SK-N-SH treated with all-trans-retinoic acid at 6 μM for 48 hours (cell line): Measurements from ENCODE around the gene TLE1.

Experiments
- ATAC-seq: fragments of 200-7000 bp; cut with Tn5 transposase; 3 replicates; pipeline ENCODE4 v1.9.1; 2020; ENCODE audit warnings: mild to moderate bottlenecking, moderate library complexity
- ARNTL ChIP-seq: fragments of 450-650 bp; formaldehyde crosslinking; IDR thresholded peaks from 2 replicates; pipeline ENCODE4 v1.5.0; 2020; ENCODE audit warnings: low read depth, mild to moderate bottlenecking, moderate library complexity, borderline replicate concordance
- BACH2 ChIP-seq: fragments of 250-450 bp; sonication (Bioruptor Pico); IDR thresholded peaks from 2 replicates; pipeline ENCODE4 v1.9.0; 2021; ENCODE audit warnings: mild to moderate bottlenecking, borderline replicate concordance
- CREB5 ChIP-seq: fragments of 250-450 bp; sonication (Bioruptor Pico); IDR thresholded peaks from 2 replicates; pipeline ENCODE4 v1.5.1; 2020; ENCODE audit warnings: low read depth, mild to moderate bottlenecking, moderate library complexity
- CSDC2 ChIP-seq: fragments of 250-450 bp; sonication (Bioruptor Pico); IDR thresholded peaks from 2 replicates; pipeline ENCODE4 v1.5.0; 2020; ENCODE audit warnings: mild to moderate bottlenecking, moderate library complexity
- ESRRG ChIP-seq: fragments of 250-450 bp; sonication (Bioruptor Pico); IDR thresholded peaks from 2 replicates; pipeline ENCODE4 v1.6.1; 2021; ENCODE audit warnings: mild to moderate bottlenecking
- GLIS3 ChIP-seq: fragments of 250-450 bp; sonication (Bioruptor Pico); IDR thresholded peaks from 2 replicates; pipeline ENCODE4 v1.5.0; 2020; ENCODE audit warnings: mild to moderate bottlenecking, moderate library complexity
- ISL1 ChIP-seq: fragments of 250-450 bp; sonication (Bioruptor Pico); IDR thresholded peaks from 2 replicates; pipeline ENCODE4 v2.1.2; 2022; ENCODE audit warnings: mild to moderate bottlenecking, moderate library complexity
- OSR1 ChIP-seq: fragments of 250-450 bp; sonication (Bioruptor Pico); IDR thresholded peaks from 2 replicates; pipeline ENCODE4 v1.8.0; 2022; ENCODE audit warnings: moderate library complexity, mild to moderate bottlenecking, inconsistent platforms
- PATZ1 ChIP-seq: fragments of 250-450 bp; sonication (Bioruptor Pico); IDR thresholded peaks from 2 replicates; pipeline ENCODE4 v1.8.0; 2020; ENCODE audit warnings: mild to moderate bottlenecking, moderate library complexity, borderline replicate concordance
- PPARA ChIP-seq: fragments of 250-450 bp; sonication (Bioruptor Pico); IDR thresholded peaks from 2 replicates; pipeline ENCODE4 v1.5.0; 2020; ENCODE audit warnings: mild to moderate bottlenecking, borderline replicate concordance
- RARB ChIP-seq: fragments of 250-450 bp; sonication (Bioruptor Pico); IDR thresholded peaks from 2 replicates; pipeline ENCODE4 v1.8.0; 2021; ENCODE audit warnings: mild to moderate bottlenecking, moderate library complexity
- SNAI2 ChIP-seq: fragments of 250-450 bp; sonication (Bioruptor Pico); IDR thresholded peaks from 2 replicates; pipeline ENCODE4 v1.5.0; 2020; ENCODE audit warnings: mild to moderate bottlenecking, moderate library complexity
- TCF4 ChIP-seq: fragments of 250-450 bp; sonication (Bioruptor Pico); IDR thresholded peaks from 2 replicates; pipeline ENCODE4 v1.8.0; 2021; ENCODE audit warnings: mild to moderate bottlenecking, moderate library complexity, borderline replicate concordance
- ZC3H10 ChIP-seq: fragments of 250-450 bp; sonication (Bioruptor Pico); IDR thresholded peaks from 2 replicates; pipeline ENCODE4 v1.5.1; 2021; ENCODE audit warnings: mild to moderate bottlenecking, moderate library complexity
- ZFP3 ChIP-seq: fragments of 250-450 bp; sonication (Bioruptor Pico); IDR thresholded peaks from 2 replicates; pipeline ENCODE4 v1.5.0; 2020; ENCODE audit warnings: mild to moderate bottlenecking, moderate library complexity
- ZFP30 ChIP-seq: fragments of 450-650 bp; formaldehyde crosslinking; IDR thresholded peaks from 2 replicates; pipeline ENCODE4 v1.5.0; 2022; ENCODE audit warnings: mild to moderate bottlenecking, moderate library complexity
- ZNF565 ChIP-seq: fragments of 450-650 bp; formaldehyde crosslinking; conservative IDR thresholded peaks from 2 replicates; pipeline ENCODE4 v1.5.0; 2020; ENCODE audit warnings: low read depth, mild to moderate bottlenecking, moderate library complexity
- ZNF8 ChIP-seq: fragments of 450-650 bp; formaldehyde crosslinking; IDR thresholded peaks from 2 replicates; pipeline ENCODE4 v1.5.0; 2020; ENCODE audit warnings: mild to moderate bottlenecking, moderate library complexity
- TF ChIP-seq, protein P1 (sequence below): fragments of 250-450 bp; sonication (Bioruptor Pico); IDR thresholded peaks from 2 replicates; pipeline ENCODE4 v1.5.1; 2021; ENCODE audit warnings: mild to moderate bottlenecking, moderate library complexity
- TF ChIP-seq, protein P2 (sequence below): fragments of 250-450 bp; sonication (Bioruptor Pico); IDR thresholded peaks from 2 replicates; pipeline ENCODE4 v1.5.0; 2020; ENCODE audit warnings: mild to moderate bottlenecking, moderate library complexity
- TF ChIP-seq, protein P3 (sequence below): fragments of 250-450 bp; sonication (Bioruptor Pico); IDR thresholded peaks from 2 replicates; pipeline ENCODE4 v1.8.0; 2021; ENCODE audit warnings: low read depth, mild to moderate bottlenecking, moderate library complexity, borderline replicate concordance

TLE1 gene

GRCh38 chr9:81548911-81549310 lies 140.4 kb downstream of the TLE1 start:
- TF ChIP-seq ARNTL (CRISPR knock-in tag) (no peak), SNAI2 (CRISPR knock-in tag) (no peak), PPARA (no peak), ISL1 (CRISPR knock-in tag) (no peak), OSR1 (CRISPR knock-in tag) (no peak), RARB (CRISPR knock-in tag) (no peak), BACH2 (no peak), PATZ1 (CRISPR knock-in tag) (no peak), ZFP3 (CRISPR knock-in tag) (no peak), ZC3H10 (no peak), CREB5 (CRISPR knock-in tag) (no peak), ZFP30 (no peak), GLIS3 (CRISPR knock-in tag) (no peak), ESRRG (CRISPR knock-in tag) (no peak)
- TF ChIP-seq, protein P1, sequence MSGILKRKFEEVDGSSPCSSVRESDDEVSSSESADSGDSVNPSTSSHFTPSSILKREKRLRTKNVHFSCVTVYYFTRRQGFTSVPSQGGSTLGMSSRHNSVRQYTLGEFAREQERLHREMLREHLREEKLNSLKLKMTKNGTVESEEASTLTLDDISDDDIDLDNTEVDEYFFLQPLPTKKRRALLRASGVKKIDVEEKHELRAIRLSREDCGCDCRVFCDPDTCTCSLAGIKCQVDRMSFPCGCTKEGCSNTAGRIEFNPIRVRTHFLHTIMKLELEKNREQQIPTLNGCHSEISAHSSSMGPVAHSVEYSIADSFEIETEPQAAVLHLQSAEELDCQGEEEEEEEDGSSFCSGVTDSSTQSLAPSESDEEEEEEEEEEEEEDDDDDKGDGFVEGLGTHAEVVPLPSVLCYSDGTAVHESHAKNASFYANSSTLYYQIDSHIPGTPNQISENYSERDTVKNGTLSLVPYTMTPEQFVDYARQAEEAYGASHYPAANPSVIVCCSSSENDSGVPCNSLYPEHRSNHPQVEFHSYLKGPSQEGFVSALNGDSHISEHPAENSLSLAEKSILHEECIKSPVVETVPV (CRISPR knock-in tag): no peak
- TF ChIP-seq, protein P2, sequence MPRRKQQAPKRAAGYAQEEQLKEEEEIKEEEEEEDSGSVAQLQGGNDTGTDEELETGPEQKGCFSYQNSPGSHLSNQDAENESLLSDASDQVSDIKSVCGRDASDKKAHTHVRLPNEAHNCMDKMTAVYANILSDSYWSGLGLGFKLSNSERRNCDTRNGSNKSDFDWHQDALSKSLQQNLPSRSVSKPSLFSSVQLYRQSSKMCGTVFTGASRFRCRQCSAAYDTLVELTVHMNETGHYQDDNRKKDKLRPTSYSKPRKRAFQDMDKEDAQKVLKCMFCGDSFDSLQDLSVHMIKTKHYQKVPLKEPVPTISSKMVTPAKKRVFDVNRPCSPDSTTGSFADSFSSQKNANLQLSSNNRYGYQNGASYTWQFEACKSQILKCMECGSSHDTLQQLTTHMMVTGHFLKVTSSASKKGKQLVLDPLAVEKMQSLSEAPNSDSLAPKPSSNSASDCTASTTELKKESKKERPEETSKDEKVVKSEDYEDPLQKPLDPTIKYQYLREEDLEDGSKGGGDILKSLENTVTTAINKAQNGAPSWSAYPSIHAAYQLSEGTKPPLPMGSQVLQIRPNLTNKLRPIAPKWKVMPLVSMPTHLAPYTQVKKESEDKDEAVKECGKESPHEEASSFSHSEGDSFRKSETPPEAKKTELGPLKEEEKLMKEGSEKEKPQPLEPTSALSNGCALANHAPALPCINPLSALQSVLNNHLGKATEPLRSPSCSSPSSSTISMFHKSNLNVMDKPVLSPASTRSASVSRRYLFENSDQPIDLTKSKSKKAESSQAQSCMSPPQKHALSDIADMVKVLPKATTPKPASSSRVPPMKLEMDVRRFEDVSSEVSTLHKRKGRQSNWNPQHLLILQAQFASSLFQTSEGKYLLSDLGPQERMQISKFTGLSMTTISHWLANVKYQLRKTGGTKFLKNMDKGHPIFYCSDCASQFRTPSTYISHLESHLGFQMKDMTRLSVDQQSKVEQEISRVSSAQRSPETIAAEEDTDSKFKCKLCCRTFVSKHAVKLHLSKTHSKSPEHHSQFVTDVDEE (CRISPR knock-in tag): no peak
- no peak for ATAC-seq

GRCh38 chr9:81546489-81546888 lies 142.9 kb downstream of the TLE1 start:
- TF ChIP-seq ARNTL (CRISPR knock-in tag): no peak
- no peak for TF ChIP-seq CREB5 (CRISPR knock-in tag)
- no peak for TF ChIP-seq RARB (CRISPR knock-in tag)
- TF ChIP-seq ZFP3 (CRISPR knock-in tag): no peak
- no peak for ATAC-seq

DNA sequence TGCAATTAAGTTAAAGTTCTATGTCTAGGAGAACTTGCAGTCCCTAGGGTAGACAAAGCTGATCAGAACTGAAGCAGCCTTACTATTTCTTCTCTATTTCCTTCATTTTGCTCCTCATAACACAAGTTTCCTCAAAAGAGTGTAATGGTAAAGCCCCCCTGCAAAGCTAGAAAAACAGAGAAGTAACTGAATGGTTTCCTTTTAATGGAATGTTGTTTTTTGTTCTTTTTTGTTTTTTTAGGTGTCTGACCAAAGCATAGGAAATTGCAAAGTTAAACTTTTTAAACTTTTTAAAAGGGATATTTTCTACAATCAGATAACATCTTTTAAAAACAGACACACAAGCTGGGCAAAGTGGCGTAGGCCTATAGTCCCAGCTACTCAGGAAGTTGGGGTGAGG lies 145.7 kb downstream of the TLE1 start:
- TF ChIP-seq ZFP30 (no peak), GLIS3 (CRISPR knock-in tag) (no peak), CSDC2 (CRISPR knock-in tag) (no peak), ARNTL (CRISPR knock-in tag) (no peak), ZC3H10 (no peak), ISL1 (CRISPR knock-in tag) (no peak), PPARA (no peak), TCF4 (CRISPR knock-in tag) (no peak), ZNF8 (no peak), CREB5 (CRISPR knock-in tag) (no peak), ZFP3 (CRISPR knock-in tag) (no peak), BACH2 (no peak), RARB (CRISPR knock-in tag) (no peak), ESRRG (CRISPR knock-in tag) (no peak), ZNF565 (CRISPR knock-in tag) (no peak)
- TF ChIP-seq, protein P3, sequence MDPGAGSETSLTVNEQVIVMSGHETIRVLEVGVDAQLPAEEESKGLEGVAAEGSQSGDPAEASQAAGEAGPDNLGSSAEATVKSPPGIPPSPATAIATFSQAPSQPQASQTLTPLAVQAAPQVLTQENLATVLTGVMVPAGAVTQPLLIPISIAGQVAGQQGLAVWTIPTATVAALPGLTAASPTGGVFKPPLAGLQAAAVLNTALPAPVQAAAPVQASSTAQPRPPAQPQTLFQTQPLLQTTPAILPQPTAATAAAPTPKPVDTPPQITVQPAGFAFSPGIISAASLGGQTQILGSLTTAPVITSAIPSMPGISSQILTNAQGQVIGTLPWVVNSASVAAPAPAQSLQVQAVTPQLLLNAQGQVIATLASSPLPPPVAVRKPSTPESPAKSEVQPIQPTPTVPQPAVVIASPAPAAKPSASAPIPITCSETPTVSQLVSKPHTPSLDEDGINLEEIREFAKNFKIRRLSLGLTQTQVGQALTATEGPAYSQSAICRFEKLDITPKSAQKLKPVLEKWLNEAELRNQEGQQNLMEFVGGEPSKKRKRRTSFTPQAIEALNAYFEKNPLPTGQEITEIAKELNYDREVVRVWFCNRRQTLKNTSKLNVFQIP (CRISPR knock-in tag): no peak
- no peak for ATAC-seq
